ENCODE data around the gene ZXDA.
"Not testable (repeated sequence)": the region's sequence is repeated elsewhere in the genome, so short reads cannot be mapped to it uniquely, and the experiment has no call there.

DNA sequence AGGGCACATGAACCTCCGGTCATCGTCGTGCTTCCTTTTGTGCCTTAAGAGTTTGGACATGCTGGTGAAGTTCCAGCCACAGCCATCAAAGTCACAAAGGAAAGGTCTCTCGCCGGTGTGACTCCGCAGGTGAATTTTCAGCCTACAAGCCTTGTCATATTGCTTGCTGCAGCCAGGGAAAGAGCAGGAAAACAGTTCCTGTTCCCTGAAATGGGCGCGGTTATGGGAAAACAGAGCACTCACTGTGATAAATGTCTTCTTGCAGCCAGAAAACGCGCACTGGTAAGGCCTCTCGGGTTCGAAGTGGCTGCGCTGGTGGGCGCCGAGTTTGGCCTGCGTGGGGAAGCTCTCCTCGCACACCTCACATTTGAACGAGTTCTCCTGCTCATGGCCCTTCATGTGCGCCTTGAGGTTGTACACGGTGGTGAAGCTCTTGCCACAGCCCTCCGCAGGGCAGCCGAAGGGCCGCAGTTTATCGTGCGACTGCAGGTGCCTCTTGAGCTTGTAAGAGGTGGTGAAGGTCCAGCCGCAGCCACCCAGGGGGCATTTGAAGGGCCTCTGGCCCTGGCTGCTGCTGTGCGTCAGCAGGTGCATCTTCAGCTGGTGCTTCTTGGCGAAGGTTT is 1.2 kb downstream of the ZXDA start:
- not testable (repeated sequence) for TF ChIP-seq ZNF248, GLI4, ZNF768 (tag by site-specific recombination; IDR thresholded peaks at IDR 0.05)
- TF ChIP-seq, protein P1, sequence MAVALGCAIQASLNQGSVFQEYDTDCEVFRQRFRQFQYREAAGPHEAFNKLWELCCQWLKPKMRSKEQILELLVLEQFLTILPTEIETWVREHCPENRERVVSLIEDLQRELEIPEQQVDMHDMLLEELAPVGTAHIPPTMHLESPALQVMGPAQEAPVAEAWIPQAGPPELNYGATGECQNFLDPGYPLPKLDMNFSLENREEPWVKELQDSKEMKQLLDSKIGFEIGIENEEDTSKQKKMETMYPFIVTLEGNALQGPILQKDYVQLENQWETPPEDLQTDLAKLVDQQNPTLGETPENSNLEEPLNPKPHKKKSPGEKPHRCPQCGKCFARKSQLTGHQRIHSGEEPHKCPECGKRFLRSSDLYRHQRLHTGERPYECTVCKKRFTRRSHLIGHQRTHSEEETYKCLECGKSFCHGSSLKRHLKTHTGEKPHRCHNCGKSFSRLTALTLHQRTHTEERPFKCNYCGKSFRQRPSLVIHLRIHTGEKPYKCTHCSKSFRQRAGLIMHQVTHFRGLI (tag by site-specific recombination; IDR thresholded peaks at IDR 0.05) = not testable (repeated sequence)
- TF ChIP-seq, protein P2, sequence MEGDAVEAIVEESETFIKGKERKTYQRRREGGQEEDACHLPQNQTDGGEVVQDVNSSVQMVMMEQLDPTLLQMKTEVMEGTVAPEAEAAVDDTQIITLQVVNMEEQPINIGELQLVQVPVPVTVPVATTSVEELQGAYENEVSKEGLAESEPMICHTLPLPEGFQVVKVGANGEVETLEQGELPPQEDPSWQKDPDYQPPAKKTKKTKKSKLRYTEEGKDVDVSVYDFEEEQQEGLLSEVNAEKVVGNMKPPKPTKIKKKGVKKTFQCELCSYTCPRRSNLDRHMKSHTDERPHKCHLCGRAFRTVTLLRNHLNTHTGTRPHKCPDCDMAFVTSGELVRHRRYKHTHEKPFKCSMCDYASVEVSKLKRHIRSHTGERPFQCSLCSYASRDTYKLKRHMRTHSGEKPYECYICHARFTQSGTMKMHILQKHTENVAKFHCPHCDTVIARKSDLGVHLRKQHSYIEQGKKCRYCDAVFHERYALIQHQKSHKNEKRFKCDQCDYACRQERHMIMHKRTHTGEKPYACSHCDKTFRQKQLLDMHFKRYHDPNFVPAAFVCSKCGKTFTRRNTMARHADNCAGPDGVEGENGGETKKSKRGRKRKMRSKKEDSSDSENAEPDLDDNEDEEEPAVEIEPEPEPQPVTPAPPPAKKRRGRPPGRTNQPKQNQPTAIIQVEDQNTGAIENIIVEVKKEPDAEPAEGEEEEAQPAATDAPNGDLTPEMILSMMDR (tag by site-specific recombination; IDR thresholded peaks at IDR 0.05) = not testable (repeated sequence)
- TF ChIP-seq, protein P3, sequence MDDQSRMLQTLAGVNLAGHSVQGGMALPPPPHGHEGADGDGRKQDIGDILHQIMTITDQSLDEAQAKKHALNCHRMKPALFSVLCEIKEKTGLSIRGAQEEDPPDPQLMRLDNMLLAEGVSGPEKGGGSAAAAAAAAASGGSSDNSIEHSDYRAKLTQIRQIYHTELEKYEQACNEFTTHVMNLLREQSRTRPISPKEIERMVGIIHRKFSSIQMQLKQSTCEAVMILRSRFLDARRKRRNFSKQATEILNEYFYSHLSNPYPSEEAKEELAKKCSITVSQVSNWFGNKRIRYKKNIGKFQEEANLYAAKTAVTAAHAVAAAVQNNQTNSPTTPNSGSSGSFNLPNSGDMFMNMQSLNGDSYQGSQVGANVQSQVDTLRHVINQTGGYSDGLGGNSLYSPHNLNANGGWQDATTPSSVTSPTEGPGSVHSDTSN (CRISPR knock-in tag; IDR thresholded peaks at IDR 0.05) = not testable (repeated sequence)
- TF ChIP-seq, protein P4, sequence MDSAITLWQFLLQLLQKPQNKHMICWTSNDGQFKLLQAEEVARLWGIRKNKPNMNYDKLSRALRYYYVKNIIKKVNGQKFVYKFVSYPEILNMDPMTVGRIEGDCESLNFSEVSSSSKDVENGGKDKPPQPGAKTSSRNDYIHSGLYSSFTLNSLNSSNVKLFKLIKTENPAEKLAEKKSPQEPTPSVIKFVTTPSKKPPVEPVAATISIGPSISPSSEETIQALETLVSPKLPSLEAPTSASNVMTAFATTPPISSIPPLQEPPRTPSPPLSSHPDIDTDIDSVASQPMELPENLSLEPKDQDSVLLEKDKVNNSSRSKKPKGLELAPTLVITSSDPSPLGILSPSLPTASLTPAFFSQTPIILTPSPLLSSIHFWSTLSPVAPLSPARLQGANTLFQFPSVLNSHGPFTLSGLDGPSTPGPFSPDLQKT (IDR thresholded peaks at IDR 0.05; ENCODE audit: borderline replicate concordance, low read depth, low read length) = not testable (repeated sequence)

Measured in HEK293 (cell line).